ENCODE results near the gene TERT. TPM values are rescaled to one million over a fixed set of nuclear protein-coding genes. Genes with fewer than 3 reads are reported as not detected.

Gene TERT
- total and polyA plus RNA-seq, 2 experiments from 2014 or later = not detected

DNA sequence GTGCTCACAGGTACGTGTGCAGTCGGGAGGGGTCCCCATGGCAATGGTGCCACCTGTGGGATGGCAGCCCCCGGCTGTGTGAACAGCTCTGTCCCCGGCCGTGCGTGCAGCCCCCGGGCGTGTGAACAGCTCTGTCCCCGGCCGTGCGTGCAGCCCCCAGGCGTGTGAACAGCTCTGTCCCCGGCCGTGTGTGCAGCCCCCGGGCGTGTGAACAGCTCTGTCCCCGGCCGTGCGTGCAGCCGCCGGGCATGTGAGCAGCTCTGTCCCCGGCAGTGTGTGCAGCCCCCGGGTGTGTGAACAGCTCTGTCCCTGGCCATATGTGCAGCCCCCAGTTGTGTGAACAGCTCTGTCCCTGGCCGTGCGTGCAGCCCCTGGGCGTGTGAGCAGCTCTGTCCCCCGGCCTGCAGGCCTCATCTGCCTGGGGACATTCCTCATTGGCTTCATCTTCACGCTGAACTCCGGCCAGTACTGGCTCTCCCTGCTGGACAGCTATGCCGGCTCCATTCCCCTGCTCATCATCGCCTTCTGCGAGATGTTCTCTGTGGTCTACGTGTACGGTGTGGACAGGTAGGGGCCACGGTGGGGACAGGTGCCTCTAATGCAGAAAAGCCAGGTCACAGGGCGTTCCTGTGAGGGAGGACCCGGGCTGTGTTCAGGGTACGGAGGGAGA is 75.6 kb downstream of the TERT start:
- WGBS, 2 experiments (ENCODE audit: low coverage in 1 of 2, low lambda C conversion rate in 2 of 2, missing lambda C conversion rate in 2 of 2) = 59 to 61% methylated on average over 21 to 38 of the region's 38 CpGs
- no peaks in the 10 kb centered on the region for H3K9me3 ChIP-seq (ENCODE audit: low read depth)

DNA sequence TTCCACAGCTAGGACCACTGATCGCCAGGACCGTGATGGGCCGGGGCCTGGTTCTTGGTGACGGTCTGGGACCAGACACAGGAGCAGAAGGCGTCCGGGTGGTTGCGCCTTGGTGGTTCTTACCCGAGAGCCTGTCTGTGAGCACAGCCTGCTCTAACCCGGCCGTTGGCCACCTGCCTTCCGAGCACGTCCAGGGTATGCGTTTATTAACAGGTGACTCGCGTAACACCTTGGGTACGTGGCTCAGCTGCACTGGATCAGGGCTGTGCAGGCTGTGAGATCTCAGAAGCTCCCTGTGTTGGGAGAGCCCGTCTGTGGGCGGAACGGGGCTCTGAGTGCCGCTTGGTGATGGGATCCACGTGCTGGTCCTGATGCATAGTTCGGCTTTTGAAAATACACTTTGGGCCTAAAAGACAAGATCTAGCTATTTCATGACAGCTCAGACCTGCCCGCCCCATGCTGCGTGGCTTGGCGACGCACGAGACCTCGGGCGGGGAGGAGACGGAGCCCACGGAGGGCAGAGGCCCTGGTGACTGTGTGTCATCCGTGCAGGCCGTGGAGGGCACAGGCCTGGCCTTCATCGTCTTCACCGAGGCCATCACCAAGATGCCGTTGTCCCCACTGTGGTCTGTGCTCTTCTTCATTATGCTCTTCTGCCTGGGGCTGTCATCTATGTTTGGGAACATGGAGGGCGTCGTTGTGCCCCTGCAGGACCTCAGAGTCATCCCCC is 76.4 kb downstream of the TERT start:
- in situ Hi-C loops (cut with MboI) = no loop called here
- H3K27me3 ChIP-seq (replicated peaks; ENCODE audit: insufficient read depth) = no peaks in the 10 kb centered on the region

More for the DNA sequence above, 75.6 kb downstream of the TERT start:
- H3K4me2 ChIP-seq (ENCODE audit: unreplicated experiment) = no peak overlapping the region
- no peak overlapping the region for H3K27ac ChIP-seq
- H3K9me2 ChIP-seq (ENCODE audit: insufficient read depth) = no peaks in the 10 kb centered on the region
- H2AFZ ChIP-seq = no peak overlapping the region
- no peak overlapping the region for H3K9ac ChIP-seq
- H3K36me3 ChIP-seq (ENCODE audit: low read depth) = no peaks in the 10 kb centered on the region
- H3K27me3 ChIP-seq (replicated peaks; ENCODE audit: insufficient read depth) = no peaks in the 10 kb centered on the region
- no peaks in the 10 kb centered on the region for H3K4me1 ChIP-seq (ENCODE audit: insufficient read depth)
- in situ Hi-C loops (cut with MboI) = no loop called here
- H3K79me2 ChIP-seq (ENCODE audit: insufficient read depth) = no peaks in the 10 kb centered on the region
- no peaks in the 10 kb centered on the region for H3F3A ChIP-seq (ENCODE audit: insufficient read depth)
- DNase-seq = no peak
- no peak for TF ChIP-seq EZH2 (IDR thresholded peaks at IDR 0.05; ENCODE audit: insufficient read depth, poor library complexity, severe bottlenecking)
- TF ChIP-seq EZH2phosphoT487 (IDR thresholded peaks at IDR 0.05; ENCODE audit: insufficient read depth, low read depth) = no peak
- H4K20me1 ChIP-seq (ENCODE audit: insufficient read depth) = no peaks in the 10 kb centered on the region
- H3K4me3 ChIP-seq = no peak overlapping the region

DNA sequence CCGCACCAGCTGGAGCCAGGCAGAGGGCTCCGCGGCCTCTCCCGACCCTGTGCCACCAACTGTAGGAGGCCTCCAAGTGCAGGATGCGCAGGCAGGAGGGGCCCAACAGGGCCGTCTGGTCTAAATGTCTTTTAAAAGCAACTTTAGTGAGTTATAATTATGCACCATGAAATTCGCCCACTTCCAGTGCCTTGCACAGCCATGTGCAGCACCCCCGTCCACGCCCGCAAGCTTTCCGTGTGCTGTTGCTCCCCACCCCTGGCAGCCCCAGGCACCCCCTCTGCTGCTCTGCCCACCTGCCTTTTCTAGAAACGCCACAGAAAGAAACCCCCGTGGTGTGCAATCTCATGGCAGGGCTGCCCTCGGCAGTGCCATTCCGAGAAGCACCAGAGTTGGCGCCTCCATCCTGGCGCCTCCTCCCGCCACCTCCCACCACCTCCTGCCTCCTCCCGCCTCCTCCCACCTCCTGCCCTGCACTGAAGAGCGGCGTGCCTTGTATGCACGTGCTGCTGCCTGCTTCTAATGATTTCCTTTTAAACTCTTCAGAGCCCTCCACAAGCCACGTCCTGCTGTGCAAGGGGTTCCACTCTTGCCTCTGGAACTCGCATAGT is 77.2 kb downstream of the TERT start:
- H3K27me3 ChIP-seq (replicated peaks; ENCODE audit: insufficient read depth) = no peaks in the 10 kb centered on the region
- in situ Hi-C loops (cut with MboI) = no loop called here
- no peaks in the 10 kb centered on the region for H4K20me1 ChIP-seq (ENCODE audit: insufficient read depth)
- no peak for DNase-seq
- no peaks in the 10 kb centered on the region for H3K79me2 ChIP-seq (ENCODE audit: insufficient read depth)
- no peak overlapping the region for H3K4me3 ChIP-seq
- no peak for TF ChIP-seq EZH2 (IDR thresholded peaks at IDR 0.05; ENCODE audit: insufficient read depth, poor library complexity, severe bottlenecking)
- TF ChIP-seq EZH2phosphoT487 (IDR thresholded peaks at IDR 0.05; ENCODE audit: insufficient read depth, low read depth) = no peak
- no peak overlapping the region for H2AFZ ChIP-seq
- 29 to 31% methylated on average over 16 to 24 of the region's 24 CpGs for WGBS, 2 experiments (ENCODE audit: low coverage in 1 of 2, low lambda C conversion rate in 2 of 2, missing lambda C conversion rate in 2 of 2)
- no peaks in the 10 kb centered on the region for H3F3A ChIP-seq (ENCODE audit: insufficient read depth)
- no peak overlapping the region for H3K4me2 ChIP-seq (ENCODE audit: unreplicated experiment)
- no peaks in the 10 kb centered on the region for H3K9me2 ChIP-seq (ENCODE audit: insufficient read depth)
- H3K27ac ChIP-seq = no peak overlapping the region
- no peak overlapping the region for H3K9ac ChIP-seq
- H3K9me3 ChIP-seq (ENCODE audit: low read depth) = no peaks in the 10 kb centered on the region
- no peaks in the 10 kb centered on the region for H3K36me3 ChIP-seq (ENCODE audit: low read depth)
- no peaks in the 10 kb centered on the region for H3K4me1 ChIP-seq (ENCODE audit: insufficient read depth)

More for the DNA sequence above, 76.4 kb downstream of the TERT start:
- Histone ChIP-seq H2AFZ (no peak overlapping the region), H3K4me3 (no peak overlapping the region), H3F3A (ENCODE audit: insufficient read depth) (no peaks in the 10 kb centered on the region), H3K4me1 (ENCODE audit: insufficient read depth) (no peaks in the 10 kb centered on the region), H3K9me2 (ENCODE audit: insufficient read depth) (no peaks in the 10 kb centered on the region), H3K79me2 (ENCODE audit: insufficient read depth) (no peaks in the 10 kb centered on the region), H3K9ac (no peak overlapping the region), H3K36me3 (ENCODE audit: low read depth) (no peaks in the 10 kb centered on the region), H4K20me1 (ENCODE audit: insufficient read depth) (no peaks in the 10 kb centered on the region), H3K4me2 (ENCODE audit: unreplicated experiment) (no peak overlapping the region), H3K9me3 (ENCODE audit: low read depth) (no peaks in the 10 kb centered on the region), H3K27ac (no peak overlapping the region)
- DNase-seq = no peak
- TF ChIP-seq EZH2 (IDR thresholded peaks at IDR 0.05; ENCODE audit: insufficient read depth, poor library complexity, severe bottlenecking) (no peak), EZH2phosphoT487 (IDR thresholded peaks at IDR 0.05; ENCODE audit: insufficient read depth, low read depth) (no peak)
- WGBS, 2 experiments (ENCODE audit: low coverage in 1 of 2, low lambda C conversion rate in 2 of 2, missing lambda C conversion rate in 2 of 2) = 69 to 70% methylated on average over 36 to 38 of the region's 38 CpGs

- TF ChIP-seq EZH2 (IDR thresholded peaks at IDR 0.05; ENCODE audit: insufficient read depth, poor library complexity, severe bottlenecking) (no peak), EZH2phosphoT487 (IDR thresholded peaks at IDR 0.05; ENCODE audit: insufficient read depth, low read depth) (no peak)
- DNase-seq = no peak
- Histone ChIP-seq H3K9me2 (ENCODE audit: insufficient read depth) (no peaks in the 10 kb centered on the region), H3K4me2 (ENCODE audit: unreplicated experiment) (no peak overlapping the region), H3K79me2 (ENCODE audit: insufficient read depth) (no peaks in the 10 kb centered on the region), H4K20me1 (ENCODE audit: insufficient read depth) (no peaks in the 10 kb centered on the region), H3K27ac (no peak overlapping the region), H3K9ac (no peak overlapping the region), H3K4me3 (no peak overlapping the region), H2AFZ (no peak overlapping the region), H3K27me3 (replicated peaks; ENCODE audit: insufficient read depth) (no peaks in the 10 kb centered on the region), H3K36me3 (ENCODE audit: low read depth) (no peaks in the 10 kb centered on the region), H3K9me3 (ENCODE audit: low read depth) (no peaks in the 10 kb centered on the region), H3F3A (ENCODE audit: insufficient read depth) (no peaks in the 10 kb centered on the region), H3K4me1 (ENCODE audit: insufficient read depth) (no peaks in the 10 kb centered on the region)
- in situ Hi-C loops (cut with MboI) = no loop called here
- WGBS, 2 experiments (ENCODE audit: low coverage in 1 of 2, low lambda C conversion rate in 2 of 2, missing lambda C conversion rate in 2 of 2) = 54 to 76% methylated on average over 15 to 18 of the region's 18 CpGs
These were observed 78.0 kb downstream of the TERT start for GRCh38 chr5:1216918-1217295.
